GM23338 (cell line): ENCODE results near the gene CHST2. TPM values are rescaled to one million over a fixed set of nuclear protein-coding genes. Genes with fewer than 3 reads are reported as not detected.

ENCODE experiments used
- ATAC-seq: fragments of 200-7000 bp; cut with Tn5 transposase; 3 replicates; pipeline ENCODE4 v1.9.1; 2020
- DNase-seq: peaks from one replicate; pipeline ENCODE4 v3.0.0-alpha.2; 2015; ENCODE audit warnings: low spot score
- H2AFZ ChIP-seq: fragments of 200-600 bp; sonication (generic); 2 replicates; pipeline ENCODE4 v1.8.0; 2016; ENCODE audit warnings: antibody characterized with exemption, mild to moderate bottlenecking, moderate library complexity
- H3F3A ChIP-seq: fragments of 200-600 bp; sonication (generic); replicated peaks from 2 replicates; pipeline ENCODE4 v1.8.0; 2017; ENCODE audit warnings: antibody characterized with exemption, mixed run types, low read depth
- H3K27ac ChIP-seq: fragments of 200-600 bp; sonication (generic); 2 replicates; pipeline ENCODE4 v1.6.1; 2016; ENCODE audit warnings: low read depth
- H3K27me3 ChIP-seq: fragments of 200-600 bp; sonication (generic); 2 replicates; pipeline ENCODE4 v1.8.0; 2016; ENCODE audit warnings: mild to moderate bottlenecking, mixed run types, moderate library complexity; ENCODE audit not compliant: insufficient read depth
- H3K36me3 ChIP-seq: fragments of 200-600 bp; sonication (generic); 2 replicates; pipeline ENCODE4 v1.8.0; 2016; ENCODE audit warnings: mild to moderate bottlenecking; ENCODE audit not compliant: insufficient read depth
- H3K4me1 ChIP-seq: fragments of 200-600 bp; sonication (generic); 2 replicates; pipeline ENCODE4 v1.8.0; 2016; ENCODE audit warnings: mild to moderate bottlenecking, moderate library complexity; ENCODE audit not compliant: insufficient read depth
- H3K4me2 ChIP-seq: fragments of 200-600 bp; sonication (generic); 2 replicates; pipeline ENCODE4 v1.7.1; 2017; ENCODE audit warnings: mixed run types
- H3K4me3 ChIP-seq: fragments of 200-600 bp; sonication (generic); 2 replicates; pipeline ENCODE4 v1.6.1; 2016; ENCODE audit warnings: mixed run types
- H3K79me2 ChIP-seq: fragments of 200-600 bp; sonication (generic); replicated peaks from 2 replicates; pipeline ENCODE4 v1.8.0; 2017; ENCODE audit warnings: mild to moderate bottlenecking; ENCODE audit not compliant: insufficient read depth
- H3K9me2 ChIP-seq: fragments of 200-600 bp; sonication (generic); 2 replicates; pipeline ENCODE4 v1.8.0; 2017; ENCODE audit not compliant: insufficient read depth
- H4K20me1 ChIP-seq: fragments of 200-600 bp; sonication (generic); replicated peaks from 2 replicates; pipeline ENCODE4 v1.8.0; 2017; ENCODE audit warnings: mild to moderate bottlenecking; ENCODE audit not compliant: insufficient read depth
- H3K27ac Mint-ChIP-seq: 2 replicates; pipeline ENCODE4 v1.8.0; 2020; ENCODE audit warnings: inconsistent platforms, mild to moderate bottlenecking, moderate library complexity, mixed read lengths
- H3K27me3 Mint-ChIP-seq: 3 replicates; pipeline ENCODE4 v1.8.0; 2022; ENCODE audit warnings: low read depth, mild to moderate bottlenecking, moderate library complexity, mixed read lengths, inconsistent platforms; ENCODE audit not compliant: insufficient read depth, poor library complexity
- H3K36me3 Mint-ChIP-seq: 3 replicates; pipeline ENCODE4 v1.8.0; 2021; ENCODE audit warnings: low read depth, mild to moderate bottlenecking, inconsistent platforms, moderate library complexity, mixed read lengths
- H3K4me1 Mint-ChIP-seq: 3 replicates; pipeline ENCODE4 v1.8.0; 2020; ENCODE audit warnings: mild to moderate bottlenecking, inconsistent platforms, mixed read lengths
- H3K4me3 Mint-ChIP-seq: 3 replicates; pipeline ENCODE4 v1.8.0; 2021; ENCODE audit warnings: moderate library complexity, mild to moderate bottlenecking, inconsistent platforms, mixed read lengths
- H3K9me3 Mint-ChIP-seq: 3 replicates; pipeline ENCODE4 v1.8.0; 2020; ENCODE audit warnings: moderate library complexity, mild to moderate bottlenecking, inconsistent platforms, mixed read lengths
- CREB1 ChIP-seq: fragments of 250-450 bp; sonication (Bioruptor Pico); IDR thresholded peaks from 2 replicates; pipeline ENCODE4 v1.5.0; 2020; ENCODE audit warnings: low read depth, mild to moderate bottlenecking, moderate library complexity
- ETS1 ChIP-seq: IDR thresholded peaks from 2 replicates; pipeline ENCODE4 v1.6.1; 2016; ENCODE audit warnings: antibody characterized with exemption
- EZH2 ChIP-seq: fragments of 200-600 bp; sonication (generic); IDR thresholded peaks from one replicate; pipeline ENCODE4 v1.8.0; 2017; ENCODE audit warnings: antibody characterized with exemption, mild to moderate bottlenecking, low read depth; ENCODE audit not compliant: unreplicated experiment
- EZH2phosphoT487 ChIP-seq: fragments of 200-600 bp; sonication (generic); IDR thresholded peaks from one replicate; pipeline ENCODE4 v1.8.1; 2018; ENCODE audit warnings: antibody characterized with exemption; ENCODE audit not compliant: unreplicated experiment
- NANOG ChIP-seq: IDR thresholded peaks from 2 replicates; pipeline ENCODE4 v1.6.1; 2016; ENCODE audit warnings: antibody characterized with exemption, borderline replicate concordance
- POLR2AphosphoS5 ChIP-seq: IDR thresholded peaks from 2 replicates; pipeline ENCODE4 v1.6.1; 2016; ENCODE audit warnings: antibody characterized with exemption, low read depth
- REST ChIP-seq: IDR thresholded peaks from one replicate; pipeline ENCODE4 v1.6.1; 2018; ENCODE audit warnings: antibody characterized with exemption; ENCODE audit not compliant: unreplicated experiment
- STAT1 ChIP-seq: IDR thresholded peaks from one replicate; pipeline ENCODE4 v1.6.1; 2016; ENCODE audit warnings: antibody characterized with exemption; ENCODE audit not compliant: unreplicated experiment
- ZNF114 ChIP-seq: fragments of 250-450 bp; sonication (Bioruptor Pico); IDR thresholded peaks from 2 replicates; pipeline ENCODE4 v1.5.0; 2020; ENCODE audit warnings: mild to moderate bottlenecking, moderate library complexity
- ZNF331 ChIP-seq: fragments of 250-450 bp; sonication (Bioruptor Pico); IDR thresholded peaks from 2 replicates; pipeline ENCODE4 v1.5.0; 2020; ENCODE audit warnings: low read depth, mild to moderate bottlenecking, moderate library complexity
- polyA plus RNA-seq: library from polyadenylated mRNA; unstranded; fragments of >200 nt; fragmentation: Nextera tagmentation; extraction: Ambion mirVana; gene quantifications from 2 replicates; pipeline ENCODE4 v1.2.1, GENCODE V29; 2016
- total RNA-seq: library from RNA; depleted of rRNA; stranded (reverse); fragments of >200 nt; shearing (Covaris generic); gene quantifications from 2 replicates; pipeline ENCODE4 v1.2.3, GENCODE V29; 2014
- TF ChIP-seq, protein P1 (sequence below), 2 experiments: fragments of 200-600 bp in 1 of 2; sonication (generic) in 1 of 2; conservative IDR thresholded peaks; 2 replicates each; pipeline versions ENCODE4 v1.5.1 to v1.6.1; 2016 to 2017; ENCODE audit warnings: antibody characterized with exemption in 2 of 2, low read depth in 2 of 2, mild to moderate bottlenecking in 2 of 2, moderate library complexity in 1 of 2

CHST2 gene
- total and polyA plus RNA-seq, 2 experiments from 2014 or later = 4.1 to 28.3 TPM

- Histone ChIP-seq H4K20me1 (no peaks in the 10 kb centered on the region), H3K79me2 (no peaks in the 10 kb centered on the region), H2AFZ (no peak overlapping the region), H3K4me2 (no peak overlapping the region), H3K36me3 (no peaks in the 10 kb centered on the region), H3K9me2 (no peaks in the 10 kb centered on the region), H3K27me3 (no peaks in the 10 kb centered on the region), H3K4me3 (no peak overlapping the region), H3K27ac (no peak overlapping the region), H3F3A (no peaks in the 10 kb centered on the region), H3K4me1 (no peaks in the 10 kb centered on the region)
- H3K36me3 Mint-ChIP-seq = peaks cover 19% of the 10 kb centered on the region
- DNase-seq (no peak), ATAC-seq (no peak)
- peaks cover 38% of the 10 kb centered on the region for H3K9me3 Mint-ChIP-seq
- H3K4me3 Mint-ChIP-seq = no peak overlapping the region
- peaks cover 5% of the 10 kb centered on the region for H3K27me3 Mint-ChIP-seq
- no peak overlapping the region for H3K27ac Mint-ChIP-seq
- peaks cover 6% of the 10 kb centered on the region; the same call in 2 of the 3 replicates for H3K4me1 Mint-ChIP-seq
- TF ChIP-seq ETS1 = no peak
- TF ChIP-seq POLR2AphosphoS5 = no peak
- TF ChIP-seq ZNF114 = no peak
- TF ChIP-seq NANOG = no peak
- no peak for TF ChIP-seq EZH2phosphoT487
- TF ChIP-seq EZH2 = no peak
- no peak for TF ChIP-seq REST
- TF ChIP-seq STAT1 = no peak
Observed at GRCh38 chr3:143084856-143085731, 34.5 kb upstream of the CHST2 start.

- no peaks in the 10 kb centered on the region for H3K36me3 ChIP-seq
- H3K4me2 ChIP-seq = no peak overlapping the region
- peaks cover 2% of the 10 kb centered on the region; the same call in 1 of the 3 replicates for H3K4me1 Mint-ChIP-seq
- no peaks in the 10 kb centered on the region for H3K9me2 ChIP-seq
- H3K4me3 Mint-ChIP-seq = no peak overlapping the region
- ATAC-seq (no peak), DNase-seq (no peak)
- no peaks in the 10 kb centered on the region for H3K79me2 ChIP-seq
- H3K27ac Mint-ChIP-seq = no peak overlapping the region
- H3F3A ChIP-seq = no peaks in the 10 kb centered on the region
- no peaks in the 10 kb centered on the region for H3K4me1 ChIP-seq
- peaks cover 7% of the 10 kb centered on the region for H3K27me3 Mint-ChIP-seq
- H2AFZ ChIP-seq = no peak overlapping the region
- peaks cover 34% of the 10 kb centered on the region for H3K9me3 Mint-ChIP-seq
- H3K27ac ChIP-seq = no peak overlapping the region
- peaks cover 18% of the 10 kb centered on the region for H3K36me3 Mint-ChIP-seq
- H4K20me1 ChIP-seq = no peaks in the 10 kb centered on the region
- no peak overlapping the region for H3K4me3 ChIP-seq
- H3K27me3 ChIP-seq = no peaks in the 10 kb centered on the region
- TF ChIP-seq REST (no peak), NANOG (no peak), ETS1 (no peak), STAT1 (no peak), POLR2AphosphoS5 (no peak), EZH2 (no peak), EZH2phosphoT487 (no peak), ZNF114 (no peak), CREB1 (no peak), ZNF331 (no peak)
- TF ChIP-seq, protein P1, sequence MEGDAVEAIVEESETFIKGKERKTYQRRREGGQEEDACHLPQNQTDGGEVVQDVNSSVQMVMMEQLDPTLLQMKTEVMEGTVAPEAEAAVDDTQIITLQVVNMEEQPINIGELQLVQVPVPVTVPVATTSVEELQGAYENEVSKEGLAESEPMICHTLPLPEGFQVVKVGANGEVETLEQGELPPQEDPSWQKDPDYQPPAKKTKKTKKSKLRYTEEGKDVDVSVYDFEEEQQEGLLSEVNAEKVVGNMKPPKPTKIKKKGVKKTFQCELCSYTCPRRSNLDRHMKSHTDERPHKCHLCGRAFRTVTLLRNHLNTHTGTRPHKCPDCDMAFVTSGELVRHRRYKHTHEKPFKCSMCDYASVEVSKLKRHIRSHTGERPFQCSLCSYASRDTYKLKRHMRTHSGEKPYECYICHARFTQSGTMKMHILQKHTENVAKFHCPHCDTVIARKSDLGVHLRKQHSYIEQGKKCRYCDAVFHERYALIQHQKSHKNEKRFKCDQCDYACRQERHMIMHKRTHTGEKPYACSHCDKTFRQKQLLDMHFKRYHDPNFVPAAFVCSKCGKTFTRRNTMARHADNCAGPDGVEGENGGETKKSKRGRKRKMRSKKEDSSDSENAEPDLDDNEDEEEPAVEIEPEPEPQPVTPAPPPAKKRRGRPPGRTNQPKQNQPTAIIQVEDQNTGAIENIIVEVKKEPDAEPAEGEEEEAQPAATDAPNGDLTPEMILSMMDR (conservative IDR thresholded peaks at IDR 0.05; ENCODE audit: low read depth in 2 of 2) = no peak
Observed at GRCh38 chr3:143088835-143089234, 30.7 kb upstream of the CHST2 start.
